GM23338 (cell line): ENCODE data around the gene SPEF1. TPM values are rescaled to one million over a fixed set of nuclear protein-coding genes. Genes with fewer than 3 reads are reported as not detected.

Experiments
- ATAC-seq: fragments of 200-7000 bp; cut with Tn5 transposase; 3 replicates; pipeline ENCODE4 v1.9.1; 2020
- DNase-seq: peaks from one replicate; pipeline ENCODE4 v3.0.0-alpha.2; 2015; ENCODE audit warnings: low spot score
- H2AFZ ChIP-seq: fragments of 200-600 bp; sonication (generic); 2 replicates; pipeline ENCODE4 v1.8.0; 2016; ENCODE audit warnings: antibody characterized with exemption, mild to moderate bottlenecking, moderate library complexity
- H3F3A ChIP-seq: fragments of 200-600 bp; sonication (generic); replicated peaks from 2 replicates; pipeline ENCODE4 v1.8.0; 2017; ENCODE audit warnings: antibody characterized with exemption, mixed run types, low read depth
- H3K27ac ChIP-seq: fragments of 200-600 bp; sonication (generic); 2 replicates; pipeline ENCODE4 v1.6.1; 2016; ENCODE audit warnings: low read depth
- H3K27me3 ChIP-seq: fragments of 200-600 bp; sonication (generic); 2 replicates; pipeline ENCODE4 v1.8.0; 2016; ENCODE audit warnings: mild to moderate bottlenecking, mixed run types, moderate library complexity; ENCODE audit not compliant: insufficient read depth
- H3K36me3 ChIP-seq: fragments of 200-600 bp; sonication (generic); 2 replicates; pipeline ENCODE4 v1.8.0; 2016; ENCODE audit warnings: mild to moderate bottlenecking; ENCODE audit not compliant: insufficient read depth
- H3K4me1 ChIP-seq: fragments of 200-600 bp; sonication (generic); 2 replicates; pipeline ENCODE4 v1.8.0; 2016; ENCODE audit warnings: mild to moderate bottlenecking, moderate library complexity; ENCODE audit not compliant: insufficient read depth
- H3K4me2 ChIP-seq: fragments of 200-600 bp; sonication (generic); 2 replicates; pipeline ENCODE4 v1.7.1; 2017; ENCODE audit warnings: mixed run types
- H3K4me3 ChIP-seq: fragments of 200-600 bp; sonication (generic); 2 replicates; pipeline ENCODE4 v1.6.1; 2016; ENCODE audit warnings: mixed run types
- H3K79me2 ChIP-seq: fragments of 200-600 bp; sonication (generic); replicated peaks from 2 replicates; pipeline ENCODE4 v1.8.0; 2017; ENCODE audit warnings: mild to moderate bottlenecking; ENCODE audit not compliant: insufficient read depth
- H3K9me2 ChIP-seq: fragments of 200-600 bp; sonication (generic); 2 replicates; pipeline ENCODE4 v1.8.0; 2017; ENCODE audit not compliant: insufficient read depth
- H4K20me1 ChIP-seq: fragments of 200-600 bp; sonication (generic); replicated peaks from 2 replicates; pipeline ENCODE4 v1.8.0; 2017; ENCODE audit warnings: mild to moderate bottlenecking; ENCODE audit not compliant: insufficient read depth
- H3K27ac Mint-ChIP-seq: 2 replicates; pipeline ENCODE4 v1.8.0; 2020; ENCODE audit warnings: inconsistent platforms, mild to moderate bottlenecking, moderate library complexity, mixed read lengths
- H3K27me3 Mint-ChIP-seq: 3 replicates; pipeline ENCODE4 v1.8.0; 2022; ENCODE audit warnings: low read depth, mild to moderate bottlenecking, moderate library complexity, mixed read lengths, inconsistent platforms; ENCODE audit not compliant: insufficient read depth, poor library complexity
- H3K36me3 Mint-ChIP-seq: 3 replicates; pipeline ENCODE4 v1.8.0; 2021; ENCODE audit warnings: low read depth, mild to moderate bottlenecking, inconsistent platforms, moderate library complexity, mixed read lengths
- H3K4me1 Mint-ChIP-seq: 3 replicates; pipeline ENCODE4 v1.8.0; 2020; ENCODE audit warnings: mild to moderate bottlenecking, inconsistent platforms, mixed read lengths
- H3K4me3 Mint-ChIP-seq: 3 replicates; pipeline ENCODE4 v1.8.0; 2021; ENCODE audit warnings: moderate library complexity, mild to moderate bottlenecking, inconsistent platforms, mixed read lengths
- H3K9me3 Mint-ChIP-seq: 3 replicates; pipeline ENCODE4 v1.8.0; 2020; ENCODE audit warnings: moderate library complexity, mild to moderate bottlenecking, inconsistent platforms, mixed read lengths
- CREB1 ChIP-seq: fragments of 250-450 bp; sonication (Bioruptor Pico); IDR thresholded peaks from 2 replicates; pipeline ENCODE4 v1.5.0; 2020; ENCODE audit warnings: low read depth, mild to moderate bottlenecking, moderate library complexity
- CTCF ChIP-seq, 2 experiments: fragments of 200-600 bp in 1 of 2; sonication (generic) in 1 of 2; conservative IDR thresholded peaks; 2 replicates each; pipeline versions ENCODE4 v1.5.1 to v1.6.1; 2016 to 2017; ENCODE audit warnings: antibody characterized with exemption in 2 of 2, low read depth in 2 of 2, mild to moderate bottlenecking in 2 of 2, moderate library complexity in 1 of 2
- ETS1 ChIP-seq: IDR thresholded peaks from 2 replicates; pipeline ENCODE4 v1.6.1; 2016; ENCODE audit warnings: antibody characterized with exemption
- EZH2 ChIP-seq: fragments of 200-600 bp; sonication (generic); IDR thresholded peaks from one replicate; pipeline ENCODE4 v1.8.0; 2017; ENCODE audit warnings: antibody characterized with exemption, mild to moderate bottlenecking, low read depth; ENCODE audit not compliant: unreplicated experiment
- EZH2phosphoT487 ChIP-seq: fragments of 200-600 bp; sonication (generic); IDR thresholded peaks from one replicate; pipeline ENCODE4 v1.8.1; 2018; ENCODE audit warnings: antibody characterized with exemption; ENCODE audit not compliant: unreplicated experiment
- JUNB ChIP-seq: IDR thresholded peaks from one replicate; pipeline ENCODE4 v1.6.1; 2016; ENCODE audit warnings: antibody characterized with exemption; ENCODE audit not compliant: unreplicated experiment
- NANOG ChIP-seq: IDR thresholded peaks from 2 replicates; pipeline ENCODE4 v1.6.1; 2016; ENCODE audit warnings: antibody characterized with exemption, borderline replicate concordance
- POLR2AphosphoS5 ChIP-seq: IDR thresholded peaks from 2 replicates; pipeline ENCODE4 v1.6.1; 2016; ENCODE audit warnings: antibody characterized with exemption, low read depth
- REST ChIP-seq: IDR thresholded peaks from one replicate; pipeline ENCODE4 v1.6.1; 2018; ENCODE audit warnings: antibody characterized with exemption; ENCODE audit not compliant: unreplicated experiment
- ZNF114 ChIP-seq: fragments of 250-450 bp; sonication (Bioruptor Pico); IDR thresholded peaks from 2 replicates; pipeline ENCODE4 v1.5.0; 2020; ENCODE audit warnings: mild to moderate bottlenecking, moderate library complexity
- ZNF331 ChIP-seq: fragments of 250-450 bp; sonication (Bioruptor Pico); IDR thresholded peaks from 2 replicates; pipeline ENCODE4 v1.5.0; 2020; ENCODE audit warnings: low read depth, mild to moderate bottlenecking, moderate library complexity
- polyA plus RNA-seq: library from polyadenylated mRNA; unstranded; fragments of >200 nt; fragmentation: Nextera tagmentation; extraction: Ambion mirVana; gene quantifications from 2 replicates; pipeline ENCODE4 v1.2.1, GENCODE V29; 2016
- total RNA-seq: library from RNA; depleted of rRNA; stranded (reverse); fragments of >200 nt; shearing (Covaris generic); gene quantifications from 2 replicates; pipeline ENCODE4 v1.2.3, GENCODE V29; 2014

The SPEF1 gene
- total and polyA plus RNA-seq, 2 experiments from 2014 or later, result 0.68 to 0.69 TPM

GRCh38 chr20:3804254-3804751, 23.1 kb upstream of the SPEF1 start:
- no peaks in the 10 kb centered on the region for H3K27me3 ChIP-seq
- no peaks in the 10 kb centered on the region for H3K9me2 ChIP-seq
- no peak overlapping the region for H2AFZ ChIP-seq
- peaks cover 9% of the 10 kb centered on the region for H3F3A ChIP-seq
- H3K4me2 ChIP-seq, result no peak overlapping the region
- H3K36me3 ChIP-seq, result no peaks in the 10 kb centered on the region
- H4K20me1 ChIP-seq, result no peaks in the 10 kb centered on the region; the same call in 1 of the 2 replicates
- H3K4me3 ChIP-seq, result no peak overlapping the region
- H3K27ac Mint-ChIP-seq, result no peak overlapping the region
- no peaks in the 10 kb centered on the region for H3K79me2 ChIP-seq
- peaks cover 23% of the 10 kb centered on the region for H3K27me3 Mint-ChIP-seq
- no peak overlapping the region for H3K4me3 Mint-ChIP-seq
- peaks cover 30% of the 10 kb centered on the region for H3K4me1 ChIP-seq
- DNase-seq, result no peak
- peaks cover 53% of the 10 kb centered on the region for H3K36me3 Mint-ChIP-seq
- no peaks in the 10 kb centered on the region; the same call in 2 of the 3 replicates for H3K9me3 Mint-ChIP-seq
- TF ChIP-seq CREB1 (no peak), POLR2AphosphoS5 (no peak), ZNF114 (CRISPR knock-in tag) (no peak), NANOG (no peak), EZH2 (no peak), REST (no peak), ETS1 (no peak), EZH2phosphoT487 (no peak)
- no peak overlapping the region for H3K27ac ChIP-seq
- peaks cover 44% of the 10 kb centered on the region for H3K4me1 Mint-ChIP-seq
- no peak for ATAC-seq

- H3K27me3 Mint-ChIP-seq, result peaks cover 22% of the 10 kb centered on the region
- no peak overlapping the region for H3K4me2 ChIP-seq
- no peak overlapping the region for H3K4me3 ChIP-seq
- H3K27me3 ChIP-seq, result no peaks in the 10 kb centered on the region
- DNase-seq (no peak), ATAC-seq (no peak)
- peaks cover 54% of the 10 kb centered on the region for H3K36me3 Mint-ChIP-seq
- no peaks in the 10 kb centered on the region for H3K9me2 ChIP-seq
- no peaks in the 10 kb centered on the region; the same call in 1 of the 2 replicates for H4K20me1 ChIP-seq
- H3K4me3 Mint-ChIP-seq, result no peak overlapping the region
- no peaks in the 10 kb centered on the region for H3K36me3 ChIP-seq
- no peaks in the 10 kb centered on the region; the same call in 2 of the 3 replicates for H3K9me3 Mint-ChIP-seq
- H3K27ac Mint-ChIP-seq, result no peak overlapping the region
- H3K27ac ChIP-seq, result no peak overlapping the region
- TF ChIP-seq EZH2phosphoT487 (no peak), EZH2 (no peak), ZNF331 (CRISPR knock-in tag) (no peak), POLR2AphosphoS5 (no peak), REST (no peak), NANOG (no peak), CTCF (conservative IDR thresholded peaks at IDR 0.05; ENCODE audit: low read depth in 2 of 2) (no peak), ETS1 (no peak), ZNF114 (CRISPR knock-in tag) (no peak), JUNB (no peak)
- H3F3A ChIP-seq, result peaks cover 10% of the 10 kb centered on the region
- no peak overlapping the region for H2AFZ ChIP-seq
- H3K79me2 ChIP-seq, result no peaks in the 10 kb centered on the region
- H3K4me1 ChIP-seq, result peaks cover 35% of the 10 kb centered on the region
- peaks cover 49% of the 10 kb centered on the region for H3K4me1 Mint-ChIP-seq
Measured at GRCh38 chr20:3803854-3804253, 22.6 kb upstream of the SPEF1 start.
